HEK293T (cell line): Measurements from ENCODE around the gene WDR90.

Source experiments
- BHLHE40 ChIP-seq: fragments of 450-650 bp; IDR thresholded peaks from 2 replicates; pipeline ENCODE4 v1.6.1; 2016; ENCODE audit warnings: mild to moderate bottlenecking, moderate library complexity, borderline replicate concordance
- FOXA1 ChIP-seq: fragments of 450-650 bp; IDR thresholded peaks from 2 replicates; pipeline ENCODE4 v1.6.1; 2016; ENCODE audit warnings: mild to moderate bottlenecking
- FOXK2 ChIP-seq: fragments of 450-650 bp; IDR thresholded peaks from 2 replicates; pipeline ENCODE4 v1.6.1; 2016; ENCODE audit warnings: mild to moderate bottlenecking
- FOXM1 ChIP-seq: fragments of 450-650 bp; IDR thresholded peaks from 2 replicates; pipeline ENCODE4 v1.6.1; 2017; ENCODE audit warnings: mild to moderate bottlenecking, borderline replicate concordance
- L3MBTL2 ChIP-seq: fragments of 450-650 bp; conservative IDR thresholded peaks from 2 replicates; pipeline ENCODE4 v1.6.1; 2016; ENCODE audit warnings: mild to moderate bottlenecking
- SUZ12 ChIP-seq: fragments of 450-650 bp; IDR thresholded peaks from 2 replicates; pipeline ENCODE4 v1.6.1; 2016; ENCODE audit warnings: mild to moderate bottlenecking
- ZNF384 ChIP-seq: fragments of 450-650 bp; IDR thresholded peaks from 2 replicates; pipeline ENCODE4 v1.6.1; 2016

GRCh38 chr16:637081-638018, 11.8 kb upstream of the WDR90 start:
- TF ChIP-seq ZNF384 (no peak), BHLHE40 (no peak), SUZ12 (no peak), FOXM1 (no peak), L3MBTL2 (no peak), FOXA1 (no peak), FOXK2 (no peak)
